ENCODE results near the gene ARHGEF37.
A peak's percentile ranks its signal among the peaks of the same experiment; 100 is the strongest.

Gene ARHGEF37

DNA sequence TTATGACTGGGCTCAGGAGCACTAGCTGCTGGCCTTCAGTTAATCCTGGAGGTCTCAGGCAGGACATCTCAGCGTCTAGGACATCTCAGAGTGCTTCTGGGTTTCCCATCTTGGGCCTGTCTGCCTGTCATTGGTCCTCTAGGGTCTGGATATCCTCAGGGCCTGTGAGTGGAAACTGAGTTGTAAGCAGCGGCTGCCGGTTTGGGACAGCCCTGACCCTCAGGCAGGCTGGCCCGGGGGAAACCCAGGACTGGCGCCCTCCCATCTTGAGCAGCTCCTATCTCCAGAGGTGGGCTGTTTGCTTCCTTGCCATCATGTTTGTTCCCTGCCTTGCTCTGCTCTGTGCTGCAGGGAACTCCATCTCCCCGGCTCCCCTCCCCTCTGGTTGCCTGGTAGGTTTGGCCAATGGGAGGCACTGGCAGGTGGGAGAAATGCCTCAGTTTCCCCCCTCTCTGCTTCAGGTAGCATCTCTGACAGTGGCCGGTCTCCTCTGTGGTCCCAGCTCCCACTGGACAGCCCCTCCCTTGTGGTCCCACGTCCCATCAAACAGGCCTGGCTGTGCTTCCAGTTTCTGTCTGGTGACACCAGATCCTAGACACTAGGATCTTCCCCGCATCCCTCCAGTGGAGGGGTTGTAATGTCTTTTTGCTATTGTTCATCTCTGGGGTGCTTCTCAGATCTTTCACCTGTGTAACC is 57.4 kb downstream of the ARHGEF37 start:
- Histone ChIP-seq H3K79me2 (ENCODE audit: control insufficient read depth, insufficient read depth, low read length, unreplicated experiment) (no peaks in the 10 kb centered on the region), H3K27ac (ENCODE audit: low read depth, low read length) (no peak overlapping the region), H3K36me3 (ENCODE audit: insufficient read depth, low read length) (no peaks in the 10 kb centered on the region), H3K27me3 (ENCODE audit: insufficient read depth, low read length) (no peaks in the 10 kb centered on the region), H3K4me1 (ENCODE audit: control insufficient read depth, insufficient read depth, low read length, unreplicated experiment) (peaks cover 5% of the 10 kb centered on the region), H2AFZ (ENCODE audit: low read length, unreplicated experiment) (no peak overlapping the region), H3K4me3 (ENCODE audit: low read depth, low read length) (no peak overlapping the region)

DNA sequence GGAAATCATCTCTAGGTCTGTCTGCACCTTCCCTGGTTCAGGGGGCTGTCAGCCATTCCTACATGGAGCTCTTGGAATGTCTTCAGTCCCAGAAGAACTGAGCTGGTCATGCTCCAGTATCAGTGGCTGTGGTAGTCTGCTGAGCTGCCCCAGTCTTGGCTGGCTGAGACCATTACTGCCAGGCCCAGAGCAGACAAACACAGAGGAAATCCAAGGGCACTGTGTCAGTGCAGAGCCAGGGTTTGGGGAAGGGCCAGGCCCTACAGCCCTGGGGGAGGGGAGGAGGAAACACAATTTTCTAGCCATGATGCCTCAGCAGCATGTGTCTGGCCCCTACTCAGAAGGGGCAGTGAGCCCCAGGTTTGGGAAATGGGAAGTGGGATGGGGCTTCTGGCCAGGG is 58.4 kb downstream of the ARHGEF37 start:
- H3K27me3 ChIP-seq (ENCODE audit: insufficient read depth, low read length), result no peaks in the 10 kb centered on the region
- H3K36me3 ChIP-seq (ENCODE audit: insufficient read depth, low read length), result no peaks in the 10 kb centered on the region
- H3K79me2 ChIP-seq (ENCODE audit: control insufficient read depth, insufficient read depth, low read length, unreplicated experiment), result no peaks in the 10 kb centered on the region
- H3K4me1 ChIP-seq (ENCODE audit: control insufficient read depth, insufficient read depth, low read length, unreplicated experiment), result peaks cover 5% of the 10 kb centered on the region
- no peak overlapping the region for H3K27ac ChIP-seq (ENCODE audit: low read depth, low read length)
- H2AFZ ChIP-seq (ENCODE audit: low read length, unreplicated experiment), result no peak overlapping the region
- H3K4me3 ChIP-seq (ENCODE audit: low read depth, low read length), result no peak overlapping the region

DNA sequence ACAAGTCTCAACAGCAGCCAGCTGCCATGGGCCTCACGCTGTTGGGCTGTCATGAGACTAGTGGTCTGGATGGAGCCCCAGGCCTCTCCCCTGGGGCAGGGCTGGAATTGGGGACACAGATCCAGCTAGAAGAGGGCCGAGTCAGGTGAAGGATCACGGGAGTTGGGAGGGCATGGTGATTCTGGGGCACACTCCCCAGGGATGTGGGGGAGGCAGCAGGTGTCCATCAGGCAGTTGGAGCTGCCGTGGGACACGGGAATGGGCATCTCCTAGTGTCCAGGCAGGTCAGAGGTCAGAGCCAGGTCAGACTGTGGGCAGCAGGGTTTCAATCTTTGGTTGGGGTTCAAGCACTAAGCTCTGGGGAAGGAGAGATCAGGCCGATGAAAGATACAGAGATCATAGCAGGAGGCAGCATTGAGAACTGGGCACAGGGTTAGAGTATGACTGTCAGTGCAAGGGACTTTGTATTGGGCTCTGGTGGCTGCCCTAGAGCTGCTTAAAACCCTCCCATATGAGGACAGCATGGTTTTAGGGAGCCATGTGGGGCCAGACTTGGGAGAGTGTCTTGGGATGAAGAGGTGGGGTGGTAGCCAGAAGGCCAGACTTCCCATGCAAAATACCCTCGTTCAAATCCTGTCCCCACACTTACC is 59.2 kb downstream of the ARHGEF37 start:
- Histone ChIP-seq H2AFZ (ENCODE audit: low read length, unreplicated experiment) (peak overlapping the region; percentile 2), H3K27me3 (ENCODE audit: insufficient read depth, low read length) (no peaks in the 10 kb centered on the region), H3K4me3 (ENCODE audit: low read depth, low read length) (no peak overlapping the region), H3K79me2 (ENCODE audit: control insufficient read depth, insufficient read depth, low read length, unreplicated experiment) (no peaks in the 10 kb centered on the region), H3K36me3 (ENCODE audit: insufficient read depth, low read length) (no peaks in the 10 kb centered on the region), H3K4me1 (ENCODE audit: control insufficient read depth, insufficient read depth, low read length, unreplicated experiment) (peaks cover 5% of the 10 kb centered on the region), H3K27ac (ENCODE audit: low read depth, low read length) (no peak overlapping the region)

DNA sequence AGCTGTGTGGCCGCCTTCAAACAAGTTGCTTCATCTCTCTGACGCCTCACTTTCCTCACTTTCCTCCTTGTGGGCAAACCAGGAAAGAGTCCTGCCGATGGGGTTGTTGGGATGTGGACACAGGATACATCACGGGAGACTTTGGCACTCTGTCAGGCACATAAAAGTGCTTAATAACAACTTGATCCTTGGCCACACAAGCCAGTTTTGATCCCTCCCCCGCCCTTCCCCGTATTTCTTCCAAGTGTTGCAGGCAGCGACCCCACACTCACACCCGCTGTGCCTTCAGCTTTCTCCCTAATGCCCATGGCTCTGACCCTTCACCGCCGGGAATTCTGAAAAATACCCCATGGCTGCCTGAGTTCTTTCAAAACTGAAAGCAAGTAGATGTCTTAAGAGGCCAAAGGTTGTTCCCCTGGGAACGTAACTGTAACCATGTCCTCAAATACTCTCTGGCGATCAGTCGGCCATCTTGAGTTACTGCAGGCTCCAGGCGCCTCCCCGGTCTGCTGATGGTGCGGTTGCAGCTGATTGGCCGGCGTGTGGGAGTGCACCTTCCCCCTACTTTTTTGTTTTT is 59.8 kb downstream of the ARHGEF37 start:
- Histone ChIP-seq H2AFZ (ENCODE audit: low read length, unreplicated experiment) (peak overlapping the region; percentile 2), H3K27me3 (ENCODE audit: insufficient read depth, low read length) (no peaks in the 10 kb centered on the region), H3K36me3 (ENCODE audit: insufficient read depth, low read length) (no peaks in the 10 kb centered on the region), H3K79me2 (ENCODE audit: control insufficient read depth, insufficient read depth, low read length, unreplicated experiment) (no peaks in the 10 kb centered on the region), H3K4me3 (ENCODE audit: low read depth, low read length) (no peak overlapping the region), H3K4me1 (ENCODE audit: control insufficient read depth, insufficient read depth, low read length, unreplicated experiment) (peaks cover 5% of the 10 kb centered on the region), H3K27ac (ENCODE audit: low read depth, low read length) (no peak overlapping the region)

DNA sequence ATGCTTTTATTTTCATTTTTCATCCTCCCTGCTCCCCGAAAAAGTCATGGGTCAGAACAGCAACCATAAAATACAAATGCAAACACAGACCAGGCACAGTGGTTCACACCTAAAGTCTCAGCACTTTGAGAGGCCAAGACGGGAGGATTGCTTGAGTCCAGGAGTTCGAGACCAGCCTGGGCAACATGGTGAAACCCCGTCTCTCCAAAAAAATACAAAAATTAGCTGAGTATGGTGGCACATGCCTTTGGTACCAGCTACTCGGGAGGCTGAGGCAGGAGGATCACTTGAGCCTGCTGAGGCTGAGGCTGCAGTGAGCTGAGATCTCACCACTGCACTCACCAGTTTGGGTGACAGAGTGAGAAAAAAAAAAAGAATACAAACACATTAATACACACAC is 60.3 kb downstream of the ARHGEF37 start:
- Histone ChIP-seq H3K79me2 (ENCODE audit: control insufficient read depth, insufficient read depth, low read length, unreplicated experiment) (no peaks in the 10 kb centered on the region), H3K27ac (ENCODE audit: low read depth, low read length) (no peak overlapping the region), H3K36me3 (ENCODE audit: insufficient read depth, low read length) (no peaks in the 10 kb centered on the region), H3K4me3 (ENCODE audit: low read depth, low read length) (no peak overlapping the region), H2AFZ (ENCODE audit: low read length, unreplicated experiment) (no peak overlapping the region), H3K4me1 (ENCODE audit: control insufficient read depth, insufficient read depth, low read length, unreplicated experiment) (peaks cover 5% of the 10 kb centered on the region), H3K27me3 (ENCODE audit: insufficient read depth, low read length) (no peaks in the 10 kb centered on the region)

DNA sequence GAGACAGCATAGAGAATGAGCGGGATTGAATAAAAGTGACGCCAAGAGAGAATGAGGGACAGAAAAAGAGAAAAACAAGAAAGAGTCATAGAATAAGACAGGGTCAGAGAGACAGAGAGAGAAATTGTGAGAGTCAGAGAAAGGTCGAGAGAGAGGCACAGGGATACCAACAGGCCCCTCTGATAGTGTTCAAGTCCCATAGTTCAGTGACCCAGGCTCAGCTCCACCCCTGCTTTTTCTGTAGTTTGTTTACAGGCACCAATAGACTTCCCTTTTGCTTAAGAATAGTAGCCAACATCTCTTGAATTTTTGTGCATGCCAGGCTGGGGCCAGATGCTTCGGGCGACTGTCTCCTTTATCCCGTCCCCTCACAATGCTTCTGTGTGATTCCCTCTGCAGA is 62.5 kb downstream of the ARHGEF37 start:
- no peaks in the 10 kb centered on the region for H3K79me2 ChIP-seq (ENCODE audit: control insufficient read depth, insufficient read depth, low read length, unreplicated experiment)
- H2AFZ ChIP-seq (ENCODE audit: low read length, unreplicated experiment), result no peak overlapping the region
- no peaks in the 10 kb centered on the region for H3K27me3 ChIP-seq (ENCODE audit: insufficient read depth, low read length)
- H3K4me3 ChIP-seq (ENCODE audit: low read depth, low read length), result no peak overlapping the region
- H3K36me3 ChIP-seq (ENCODE audit: insufficient read depth, low read length), result no peaks in the 10 kb centered on the region
- no peak overlapping the region for H3K27ac ChIP-seq (ENCODE audit: low read depth, low read length)
- peaks cover 5% of the 10 kb centered on the region for H3K4me1 ChIP-seq (ENCODE audit: control insufficient read depth, insufficient read depth, low read length, unreplicated experiment)

DNA sequence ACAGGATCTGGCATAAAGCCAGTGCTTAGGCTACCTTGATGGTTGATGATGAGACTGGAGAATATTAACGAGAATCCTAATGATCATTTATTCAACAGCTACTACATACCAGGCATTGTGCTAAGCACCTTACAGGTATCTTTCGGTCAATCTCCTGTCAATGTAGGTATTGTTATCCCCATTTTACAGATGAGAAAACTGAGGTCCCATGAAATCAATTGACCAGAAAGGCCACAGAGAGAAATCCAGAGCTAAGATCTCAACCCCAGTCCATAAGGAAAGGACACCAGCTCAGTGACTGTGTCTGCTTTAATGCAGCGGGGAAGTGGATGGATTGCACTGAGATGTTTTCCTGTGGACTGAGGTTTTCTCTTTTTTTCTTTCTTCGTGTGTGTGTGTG is 63.3 kb downstream of the ARHGEF37 start:
- peaks cover 5% of the 10 kb centered on the region for H3K4me1 ChIP-seq (ENCODE audit: control insufficient read depth, insufficient read depth, low read length, unreplicated experiment)
- no peaks in the 10 kb centered on the region for H3K79me2 ChIP-seq (ENCODE audit: control insufficient read depth, insufficient read depth, low read length, unreplicated experiment)
- H3K27ac ChIP-seq (ENCODE audit: low read depth, low read length), result no peak overlapping the region
- no peak overlapping the region for H3K4me3 ChIP-seq (ENCODE audit: low read depth, low read length)
- no peaks in the 10 kb centered on the region for H3K27me3 ChIP-seq (ENCODE audit: insufficient read depth, low read length)
- no peak overlapping the region for H2AFZ ChIP-seq (ENCODE audit: low read length, unreplicated experiment)
- H3K36me3 ChIP-seq (ENCODE audit: insufficient read depth, low read length), result no peaks in the 10 kb centered on the region

DNA sequence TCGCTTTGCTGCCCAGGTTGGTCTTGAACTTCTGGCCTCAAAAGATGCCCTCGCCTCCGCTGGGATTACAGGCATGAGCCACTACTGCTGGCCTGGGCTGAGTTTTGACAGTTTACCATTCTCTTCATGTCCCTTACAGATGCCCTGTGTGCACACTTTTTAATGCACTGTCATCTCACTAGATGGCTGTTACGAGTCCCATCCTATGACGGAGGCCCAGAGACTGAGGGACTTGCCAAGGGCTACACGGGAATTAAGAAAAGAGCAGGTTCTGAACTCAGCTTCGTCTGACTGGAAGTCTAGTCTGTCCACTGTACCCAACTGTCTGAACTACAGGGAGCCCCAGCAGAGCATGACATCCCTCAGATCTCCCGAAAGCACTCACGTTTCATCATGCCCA is 63.9 kb downstream of the ARHGEF37 start:
- H2AFZ ChIP-seq (ENCODE audit: low read length, unreplicated experiment), result no peak overlapping the region
- H3K27ac ChIP-seq (ENCODE audit: low read depth, low read length), result no peak overlapping the region
- no peaks in the 10 kb centered on the region for H3K79me2 ChIP-seq (ENCODE audit: control insufficient read depth, insufficient read depth, low read length, unreplicated experiment)
- no peak overlapping the region for H3K4me3 ChIP-seq (ENCODE audit: low read depth, low read length)
- no peaks in the 10 kb centered on the region for H3K36me3 ChIP-seq (ENCODE audit: insufficient read depth, low read length)
- peaks cover 5% of the 10 kb centered on the region for H3K4me1 ChIP-seq (ENCODE audit: control insufficient read depth, insufficient read depth, low read length, unreplicated experiment)
- no peaks in the 10 kb centered on the region for H3K27me3 ChIP-seq (ENCODE audit: insufficient read depth, low read length)

DNA sequence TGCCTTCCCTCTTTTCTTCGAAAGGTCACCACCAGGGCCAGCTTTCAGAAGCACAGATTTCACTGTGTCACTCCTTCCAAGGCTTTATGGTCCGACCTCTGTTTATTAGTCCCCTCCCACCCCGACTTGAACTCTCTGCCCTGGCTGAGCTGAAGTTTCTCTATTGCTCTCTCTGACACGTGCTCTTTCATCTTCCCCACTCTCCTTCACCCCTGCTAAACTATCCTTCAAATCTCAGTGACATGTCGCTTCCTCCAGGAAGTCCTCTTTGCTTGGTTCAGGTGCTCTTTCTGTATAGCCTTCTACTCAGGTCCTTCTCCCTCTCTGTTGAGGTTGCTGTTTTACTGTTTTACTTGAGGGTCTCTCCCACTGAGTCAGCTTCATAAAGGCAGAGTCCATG is 64.4 kb downstream of the ARHGEF37 start:
- Histone ChIP-seq H3K79me2 (ENCODE audit: control insufficient read depth, insufficient read depth, low read length, unreplicated experiment) (no peaks in the 10 kb centered on the region), H3K36me3 (ENCODE audit: insufficient read depth, low read length) (no peaks in the 10 kb centered on the region), H2AFZ (ENCODE audit: low read length, unreplicated experiment) (no peak overlapping the region), H3K4me3 (ENCODE audit: low read depth, low read length) (no peak overlapping the region), H3K4me1 (ENCODE audit: control insufficient read depth, insufficient read depth, low read length, unreplicated experiment) (peaks cover 5% of the 10 kb centered on the region), H3K27me3 (ENCODE audit: insufficient read depth, low read length) (no peaks in the 10 kb centered on the region), H3K27ac (ENCODE audit: low read depth, low read length) (no peak overlapping the region)

DNA sequence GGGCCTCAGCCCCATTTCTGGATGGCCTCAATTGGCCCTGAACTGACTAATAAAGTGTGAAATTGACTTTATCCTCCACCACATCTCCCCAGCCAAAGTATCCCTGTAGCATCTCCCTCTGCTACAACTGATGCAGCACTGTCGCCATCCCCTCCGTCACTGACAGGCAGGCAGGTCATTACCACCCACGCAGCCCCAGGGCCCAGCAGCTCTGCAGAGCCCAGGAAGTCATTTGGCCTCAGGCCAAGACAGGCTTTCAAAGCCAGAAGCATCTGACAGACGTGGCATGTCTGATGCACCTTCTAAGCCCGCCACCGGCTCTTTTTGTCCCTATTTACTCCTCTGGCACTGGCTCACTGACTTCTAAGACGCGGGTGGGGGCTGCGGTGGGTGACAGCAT is 65.3 kb downstream of the ARHGEF37 start:
- no peaks in the 10 kb centered on the region for H3K4me1 ChIP-seq (ENCODE audit: control insufficient read depth, insufficient read depth, low read length, unreplicated experiment)
- no peaks in the 10 kb centered on the region for H3K27me3 ChIP-seq (ENCODE audit: insufficient read depth, low read length)
- H3K27ac ChIP-seq (ENCODE audit: low read depth, low read length), result no peak overlapping the region
- no peaks in the 10 kb centered on the region for H3K79me2 ChIP-seq (ENCODE audit: control insufficient read depth, insufficient read depth, low read length, unreplicated experiment)
- no peak overlapping the region for H3K4me3 ChIP-seq (ENCODE audit: low read depth, low read length)
- no peak overlapping the region for H2AFZ ChIP-seq (ENCODE audit: low read length, unreplicated experiment)
- H3K36me3 ChIP-seq (ENCODE audit: insufficient read depth, low read length), result no peaks in the 10 kb centered on the region

DNA sequence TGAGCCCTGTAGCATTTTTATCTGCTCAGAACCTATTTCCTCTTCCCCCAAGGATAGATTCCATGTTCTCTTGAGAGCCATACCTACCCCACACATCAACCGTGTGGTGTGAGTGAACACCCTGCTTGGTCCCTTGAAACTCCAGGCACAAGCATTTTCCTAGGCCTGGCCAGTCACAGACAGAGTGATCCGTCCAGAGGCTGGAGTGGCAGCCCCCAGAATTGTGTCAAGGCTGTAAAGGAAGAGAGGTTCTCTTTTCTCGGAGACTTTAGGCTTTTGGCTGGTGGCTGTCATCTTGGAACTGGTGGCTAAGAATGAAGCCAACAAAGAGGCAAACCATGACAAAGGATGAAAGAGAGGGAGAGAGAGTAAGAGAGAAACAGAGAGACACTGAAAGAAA is 66.0 kb downstream of the ARHGEF37 start:
- H3K4me3 ChIP-seq (ENCODE audit: low read depth, low read length), result no peak overlapping the region
- H3K4me1 ChIP-seq (ENCODE audit: control insufficient read depth, insufficient read depth, low read length, unreplicated experiment), result no peaks in the 10 kb centered on the region
- no peaks in the 10 kb centered on the region for H3K79me2 ChIP-seq (ENCODE audit: control insufficient read depth, insufficient read depth, low read length, unreplicated experiment)
- H3K36me3 ChIP-seq (ENCODE audit: insufficient read depth, low read length), result no peaks in the 10 kb centered on the region
- no peak overlapping the region for H2AFZ ChIP-seq (ENCODE audit: low read length, unreplicated experiment)
- H3K27ac ChIP-seq (ENCODE audit: low read depth, low read length), result no peak overlapping the region
- no peaks in the 10 kb centered on the region for H3K27me3 ChIP-seq (ENCODE audit: insufficient read depth, low read length)

Measured in ACC112 (cell line).